Measurements from ENCODE around the gene CCND3.

GRCh38 chr6:41942067-41942851, 651 bp upstream of the CCND3 start:
- TF ChIP-seq CTCF (conservative IDR thresholded peaks at IDR 0.05; ENCODE audit: low read depth, low read length) (no peak), EZH2 (IDR thresholded peaks at IDR 0.05; ENCODE audit: borderline replicate concordance, low read depth, low read length, poor library complexity, severe bottlenecking) (no peak)

All from A673 (cell line).